Psoas muscle (tissue), 8 donors: ENCODE measurements around the gene SELENOO. TPM values are rescaled to one million over a fixed set of nuclear protein-coding genes. Genes with fewer than 3 reads are reported as not detected.
A peak's percentile ranks its signal among the peaks of the same experiment; 100 is the strongest.

ENCODE experiments used
- ATAC-seq, 4 donors: fragments of 200-7000 bp; cut with Tn5 transposase; one replicate each; pipeline ENCODE4 v1.9.1; 2020; ENCODE audit warnings: moderate library complexity in 3 of 4, mild to moderate bottlenecking in 2 of 4
- DNase-seq, 2 donors: peaks; one replicate each; pipeline ENCODE4 v3.0.0-alpha.2; 2020
- H3K27ac ChIP-seq: fragments of 200-600 bp; one replicate; pipeline ENCODE4 v1.8.0; 2022
- H3K27me3 ChIP-seq, 3 donors: fragments of 200-600 bp in 1 of 3; one replicate each; pipeline versions ENCODE4 v1.6.1 to v1.8.0; 2013 to 2022; ENCODE audit warnings: low read length in 2 of 3, mild to moderate bottlenecking in 2 of 3, moderate library complexity in 1 of 3; ENCODE audit not compliant: insufficient read depth in 3 of 3
- H3K36me3 ChIP-seq, 2 donors: fragments of 200-600 bp in 1 of 2; one replicate each; pipeline versions ENCODE4 v1.6.1 to v1.8.0; 2013 to 2022; ENCODE audit warnings: low read depth in 1 of 2, mild to moderate bottlenecking in 1 of 2, moderate library complexity in 1 of 2; ENCODE audit not compliant: insufficient read depth in 1 of 2
- H3K4me1 ChIP-seq: fragments of 200-600 bp; one replicate; pipeline ENCODE4 v1.8.0; 2022
- H3K4me3 ChIP-seq: fragments of 200-600 bp; one replicate; pipeline ENCODE4 v1.8.0; 2022; ENCODE audit warnings: mild to moderate bottlenecking
- H3K9me3 ChIP-seq: fragments of 200-600 bp; one replicate; pipeline ENCODE4 v1.8.0; 2022
- CTCF ChIP-seq: fragments of 200-600 bp; IDR thresholded peaks from one replicate; pipeline ENCODE4 v1.8.0; 2022; ENCODE audit warnings: antibody characterized with exemption
- WGBS, 3 donors: extraction: QIAGEN DNeasy Blood & Tissue Kit; methylation state at CpG; one replicate each; pipeline versions ENCODE4 v1.1.6 to v1.1.7; 2013; 5-methylcytosine and 5-hydroxymethylcytosine counted together
- intact Hi-C, 2 donors: fragments of 100-400 bp; cut with DNase I; formaldehyde crosslinking; loops; one replicate each; pipeline versions ENCODE4 v1.11.0 to v1.14.2; 2022
- polyA plus RNA-seq, 3 donors: library from polyadenylated mRNA; stranded (reverse); fragments of 200-250 nt; gene quantifications; one replicate each; pipeline ENCODE4 v1.2.3, GENCODE V29; 2013
- total RNA-seq, 4 donors: library from RNA; stranded (reverse); fragmentation: NEBNext Ultra II Directional in 2 of 4; extraction: Animal tissue kit (Norgen Biotek cat#: 25700) in 2 of 4; gene quantifications; one replicate each; pipeline versions ENCODE4 v1.2.1 to v1.2.4, GENCODE V29; 2021 to 2023
- donor health status: healthy with polysubstance abuse.
- donor health status: DM: no; HTN: no; CAD: no; lungs with moderate emphysema.
- donor health status: Bipolar disorder and iron deficiency.
- donor health status: healthy.
- donor health status: DM: yes; HTN: yes; CAD: no.
- donor health status: DM: no; HTN: no; CAD: no.
- donor health status: DM: no; HTN: no; CAD: no.
- donor health status: DM: yes; HTN: yes; CAD: no.

Gene SELENOO
- total and polyA plus RNA-seq, 7 donors = 10.0 to 26.6 (median 20.0) TPM

GRCh38 chr22:50173311-50173982, 27.4 kb upstream of the SELENOO start:
- H3K4me3 ChIP-seq = no peak overlapping the region
- H3K9me3 ChIP-seq = no peaks in the 10 kb centered on the region
- intact Hi-C loops = no loop called here
- H3K4me1 ChIP-seq = no peaks in the 10 kb centered on the region
- DNase-seq (peak in 1 of 2 donors; percentile 49), ATAC-seq (no peak)
- no peak for TF ChIP-seq CTCF
- H3K27ac ChIP-seq = no peak overlapping the region
- H3K27me3 ChIP-seq = peaks cover 0 to 83% (median 16%) of the 10 kb centered on the region in 3 donors
- H3K36me3 ChIP-seq = no peaks in the 10 kb centered on the region
- WGBS, 3 donors = 72 to 78% (median 75%) methylated on average over 26 of the region's 26 CpGs

- Histone ChIP-seq H3K4me3 (no peak overlapping the region), H3K27me3 (peaks cover 0 to 85% (median 16%) of the 10 kb centered on the region in 3 donors), H3K4me1 (no peaks in the 10 kb centered on the region), H3K27ac (no peak overlapping the region), H3K36me3 (no peaks in the 10 kb centered on the region), H3K9me3 (no peaks in the 10 kb centered on the region)
- TF ChIP-seq CTCF = no peak
- DNase-seq (no peak), ATAC-seq (no peak)
- intact Hi-C loops = no loop called here
- WGBS, 3 donors = 89 to 90% (median 89%) methylated on average over 3 to 6 of the region's 6 CpGs
Observed at GRCh38 chr22:50173983-50174355, 26.8 kb upstream of the SELENOO start.

- H3K36me3 ChIP-seq = no peaks in the 10 kb centered on the region
- WGBS, 3 donors = 70 to 80% (median 79%) methylated on average over 25 to 27 of the region's 27 CpGs
- intact Hi-C loops = loop anchor here in 1 of 2 donors (5.0 kb wide), 1 partner anchor 1147 kb away; no protein-coding TSS in a partner anchor
- no peak overlapping the region for H3K27ac ChIP-seq
- H3K27me3 ChIP-seq = peaks cover 0 to 85% (median 14%) of the 10 kb centered on the region in 3 donors
- H3K4me1 ChIP-seq = no peaks in the 10 kb centered on the region
- H3K9me3 ChIP-seq = no peaks in the 10 kb centered on the region
- TF ChIP-seq CTCF = no peak
- no peak overlapping the region for H3K4me3 ChIP-seq
- ATAC-seq (peak in 1 of 4 donors; percentile 29), DNase-seq (peak in 1 of 2 donors; percentile 51)
Observed at GRCh38 chr22:50174382-50175190, 26.2 kb upstream of the SELENOO start.

GRCh38 chr22:50175191-50175461, 25.7 kb upstream of the SELENOO start:
- ATAC-seq (no peak), DNase-seq (no peak)
- Histone ChIP-seq H3K9me3 (no peaks in the 10 kb centered on the region), H3K27me3 (peaks cover 0 to 86% (median 11%) of the 10 kb centered on the region in 3 donors), H3K4me1 (no peaks in the 10 kb centered on the region), H3K27ac (no peak overlapping the region), H3K4me3 (no peak overlapping the region), H3K36me3 (no peaks in the 10 kb centered on the region)
- TF ChIP-seq CTCF = no peak
- WGBS, 3 donors = 79 to 87% (median 86%) methylated on average over 6 of the region's 6 CpGs
- intact Hi-C loops = loop anchor here in 1 of 2 donors (5.0 kb wide), 1 partner anchor 1148 kb away; no protein-coding TSS in a partner anchor
